HG03469 (cell line): ENCODE data around the gene DNAJA3.

Source experiments
- ATAC-seq: cut with Tn5 transposase; IDR thresholded peaks from one replicate; pipeline ENCODE4 v1.9.1; 2021; ENCODE audit warnings: mild to moderate bottlenecking, moderate library complexity, moderate number of reproducible peaks; ENCODE audit not compliant: unreplicated experiment

Gene DNAJA3

DNA sequence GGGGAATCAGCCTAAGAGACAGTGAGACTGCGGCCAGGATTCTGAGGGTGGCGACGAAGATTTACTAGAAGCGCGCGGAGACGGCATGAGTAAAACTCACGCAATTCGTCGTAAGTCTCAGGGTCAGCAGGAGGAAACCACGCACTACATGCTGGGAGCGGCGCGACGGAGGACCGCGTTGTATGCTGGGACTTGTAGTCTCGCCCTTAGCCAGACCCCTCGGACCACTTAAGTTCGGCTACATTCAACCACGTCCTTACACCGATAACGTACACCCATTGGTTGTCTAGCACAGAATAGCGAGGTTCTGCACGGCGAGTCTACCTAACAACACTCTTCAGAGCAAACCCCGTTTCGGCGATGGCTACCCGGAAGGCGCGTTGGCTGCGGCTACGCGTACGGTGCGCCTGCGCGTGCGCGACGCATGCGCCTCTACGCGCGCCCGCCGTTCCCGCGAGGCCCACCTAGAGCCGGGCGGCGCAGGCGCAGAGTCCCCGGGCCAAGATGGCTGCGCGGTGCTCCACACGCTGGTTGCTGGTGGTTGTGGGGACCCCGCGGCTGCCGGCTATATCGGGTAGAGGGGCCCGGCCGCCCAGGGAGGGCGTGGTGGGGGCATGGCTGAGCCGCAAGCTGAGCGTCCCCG is at the start of gene DNAJA3:
Gene DNAJA3 (plus strand): TSS at position 491 of the 643 bp plus-strand sequence. CDS start 14 bp downstream, at position 505.
- ATAC-seq = peak; percentile 62

- no peak for ATAC-seq
Measured at GRCh38 chr16:4376126-4376892, 49.4 kb upstream of the DNAJA3 start.

DNA sequence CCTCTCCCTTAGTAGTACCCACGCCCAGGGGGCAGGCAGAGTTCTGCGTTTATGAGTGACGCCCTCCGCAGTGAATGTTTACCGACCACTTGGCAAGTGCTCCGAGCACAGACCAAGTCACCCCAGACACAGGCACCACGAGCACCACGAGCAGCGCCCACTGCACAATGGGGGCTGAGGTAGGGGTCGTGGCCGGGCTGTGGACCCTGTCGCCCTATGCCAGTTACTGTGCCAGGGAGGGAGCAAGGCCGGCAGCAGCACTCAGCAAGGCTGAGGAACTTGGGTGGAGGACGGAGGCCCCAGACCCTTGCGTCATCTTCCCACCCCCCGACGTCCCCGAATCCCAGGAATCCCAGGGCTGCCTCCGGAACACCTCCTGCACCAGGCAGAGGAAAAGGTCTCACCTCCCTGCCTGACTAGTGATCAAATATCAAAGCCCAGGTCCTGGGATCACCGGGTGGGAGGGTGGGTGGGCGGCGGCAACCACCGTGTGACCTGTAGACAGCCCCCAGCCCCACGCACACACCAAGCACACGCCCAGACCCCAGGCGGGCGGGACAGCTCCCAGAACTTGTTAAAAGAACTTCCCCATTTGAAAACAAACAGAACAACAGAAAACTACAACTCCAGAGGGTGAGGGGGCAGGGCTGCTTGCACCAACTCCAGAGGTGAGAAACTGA is 48.6 kb upstream of the DNAJA3 start:
- no peak for ATAC-seq

DNA sequence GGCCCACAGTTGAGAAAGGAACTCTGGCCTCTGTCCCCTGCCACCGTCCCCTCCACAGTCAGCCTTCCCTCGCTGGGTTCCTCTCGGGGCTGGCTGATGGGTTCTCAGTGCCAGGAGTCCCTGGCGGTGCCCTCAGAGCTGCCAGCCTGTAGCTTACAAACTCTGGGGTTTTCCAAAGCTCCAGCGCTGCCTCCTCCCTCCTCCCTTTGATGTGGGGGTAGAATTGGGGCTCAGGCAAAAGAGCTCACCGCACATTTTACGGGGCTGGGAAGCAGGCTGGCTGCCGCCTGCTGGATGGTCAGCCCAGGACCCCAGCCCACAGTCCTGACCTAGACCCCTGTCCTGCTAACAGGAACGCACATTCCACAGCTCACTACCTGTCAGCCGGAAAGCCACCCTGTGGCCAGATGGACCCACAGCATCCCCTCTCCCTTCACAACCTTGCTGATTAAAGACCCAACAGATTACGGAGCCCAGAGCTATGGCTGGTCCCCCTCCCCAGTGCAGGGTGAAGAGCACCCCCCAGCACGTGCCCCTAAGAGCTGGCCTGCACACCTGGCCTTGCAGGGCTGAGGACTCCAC is 48.0 kb upstream of the DNAJA3 start:
- ATAC-seq = no peak

- no peak for ATAC-seq
Measured at GRCh38 chr16:4378161-4378666, 47.5 kb upstream of the DNAJA3 start.

DNA sequence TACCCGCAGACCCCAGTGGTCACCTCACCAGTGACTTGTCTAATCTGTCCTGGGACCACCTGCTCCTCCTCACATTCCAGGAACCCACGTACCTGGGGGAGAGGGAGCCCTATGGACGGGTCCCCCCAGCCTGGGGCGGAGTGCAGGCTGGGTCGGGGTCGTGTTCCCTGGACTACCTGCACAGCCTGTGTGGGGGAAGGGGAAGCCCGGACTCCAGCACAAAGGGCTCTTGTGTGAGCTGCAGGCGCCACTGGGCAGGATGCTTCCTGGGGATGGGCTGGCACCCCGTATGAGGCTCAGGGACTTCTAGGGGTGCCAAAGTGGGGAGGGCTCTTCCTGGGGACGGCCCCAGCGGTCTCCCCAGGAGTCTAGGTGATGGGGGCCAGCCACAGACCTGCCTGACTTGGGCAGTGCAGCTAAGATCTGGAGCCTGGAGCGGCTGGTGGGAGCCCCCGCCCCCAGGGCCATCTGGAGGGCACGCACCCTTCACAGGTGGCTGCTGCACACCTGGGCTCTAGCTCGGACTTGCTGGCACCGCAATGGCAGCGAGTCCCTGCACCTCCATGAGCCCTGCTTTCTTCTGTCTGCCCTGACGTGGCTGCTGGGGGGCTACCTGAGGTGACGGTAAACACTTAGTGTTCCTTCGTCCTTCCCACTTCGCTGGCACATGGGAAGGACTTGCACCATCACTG is 46.5 kb upstream of the DNAJA3 start:
- no peak for ATAC-seq

DNA sequence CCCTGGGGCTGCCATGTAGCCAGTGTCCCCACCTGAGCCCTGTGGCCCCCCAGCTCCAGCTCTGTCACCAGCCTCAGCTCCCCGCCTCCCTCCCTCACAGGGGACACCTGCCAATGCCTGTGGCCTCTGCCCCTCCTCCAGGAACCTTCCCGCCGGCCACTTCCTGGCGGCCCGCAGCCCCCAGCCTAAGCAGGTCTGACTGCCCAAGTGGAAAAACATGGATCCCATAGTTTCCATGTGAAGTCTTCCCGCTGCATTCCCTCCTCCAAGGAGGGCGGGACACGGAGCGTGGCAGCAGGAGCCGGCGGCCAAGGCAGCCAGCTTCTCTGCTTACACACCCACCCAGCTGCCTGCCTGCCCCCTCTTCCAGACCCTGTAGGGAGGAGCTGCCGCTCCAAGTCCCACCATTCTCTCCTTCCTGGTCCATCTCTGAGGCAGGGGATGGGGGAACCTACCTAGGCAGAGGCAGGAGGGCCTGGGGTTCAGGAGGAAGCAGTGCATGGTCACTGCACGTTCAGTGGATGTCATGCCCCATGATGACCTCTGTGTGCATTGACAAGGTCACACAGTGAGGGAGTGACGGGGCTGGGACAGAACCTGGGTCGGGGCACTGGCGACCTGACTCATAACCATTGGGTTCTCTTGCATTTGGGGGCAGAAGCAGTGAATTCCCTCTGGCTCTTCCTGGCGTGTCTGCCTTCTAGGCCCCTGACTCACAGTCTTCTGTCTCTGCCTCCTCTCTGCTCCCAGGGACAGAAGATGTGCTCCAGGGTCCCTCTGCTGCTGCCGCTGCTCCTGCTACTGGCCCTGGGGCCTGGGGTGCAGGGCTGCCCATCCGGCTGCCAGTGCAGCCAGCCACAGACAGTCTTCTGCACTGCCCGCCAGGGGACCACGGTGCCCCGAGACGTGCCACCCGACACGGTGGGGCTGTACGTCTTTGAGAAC is 45.3 kb upstream of the DNAJA3 start:
- ATAC-seq = no peak

GRCh38 chr16:4381072-4381934 is 44.4 kb upstream of the DNAJA3 start:
- ATAC-seq = no peak

DNA sequence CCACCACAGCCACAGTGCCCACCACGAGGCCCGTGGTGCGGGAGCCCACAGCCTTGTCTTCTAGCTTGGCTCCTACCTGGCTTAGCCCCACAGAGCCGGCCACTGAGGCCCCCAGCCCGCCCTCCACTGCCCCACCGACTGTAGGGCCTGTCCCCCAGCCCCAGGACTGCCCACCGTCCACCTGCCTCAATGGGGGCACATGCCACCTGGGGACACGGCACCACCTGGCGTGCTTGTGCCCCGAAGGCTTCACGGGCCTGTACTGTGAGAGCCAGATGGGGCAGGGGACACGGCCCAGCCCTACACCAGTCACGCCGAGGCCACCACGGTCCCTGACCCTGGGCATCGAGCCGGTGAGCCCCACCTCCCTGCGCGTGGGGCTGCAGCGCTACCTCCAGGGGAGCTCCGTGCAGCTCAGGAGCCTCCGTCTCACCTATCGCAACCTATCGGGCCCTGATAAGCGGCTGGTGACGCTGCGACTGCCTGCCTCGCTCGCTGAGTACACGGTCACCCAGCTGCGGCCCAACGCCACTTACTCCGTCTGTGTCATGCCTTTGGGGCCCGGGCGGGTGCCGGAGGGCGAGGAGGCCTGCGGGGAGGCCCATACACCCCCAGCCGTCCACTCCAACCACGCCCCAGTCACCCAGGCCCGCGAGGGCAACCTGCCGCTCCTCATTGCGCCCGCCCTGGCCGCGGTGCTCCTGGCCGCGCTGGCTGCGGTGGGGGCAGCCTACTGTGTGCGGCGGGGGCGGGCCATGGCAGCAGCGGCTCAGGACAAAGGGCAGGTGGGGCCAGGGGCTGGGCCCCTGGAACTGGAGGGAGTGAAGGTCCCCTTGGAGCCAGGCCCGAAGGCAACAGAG is 43.5 kb upstream of the DNAJA3 start:
- ATAC-seq = no peak

DNA sequence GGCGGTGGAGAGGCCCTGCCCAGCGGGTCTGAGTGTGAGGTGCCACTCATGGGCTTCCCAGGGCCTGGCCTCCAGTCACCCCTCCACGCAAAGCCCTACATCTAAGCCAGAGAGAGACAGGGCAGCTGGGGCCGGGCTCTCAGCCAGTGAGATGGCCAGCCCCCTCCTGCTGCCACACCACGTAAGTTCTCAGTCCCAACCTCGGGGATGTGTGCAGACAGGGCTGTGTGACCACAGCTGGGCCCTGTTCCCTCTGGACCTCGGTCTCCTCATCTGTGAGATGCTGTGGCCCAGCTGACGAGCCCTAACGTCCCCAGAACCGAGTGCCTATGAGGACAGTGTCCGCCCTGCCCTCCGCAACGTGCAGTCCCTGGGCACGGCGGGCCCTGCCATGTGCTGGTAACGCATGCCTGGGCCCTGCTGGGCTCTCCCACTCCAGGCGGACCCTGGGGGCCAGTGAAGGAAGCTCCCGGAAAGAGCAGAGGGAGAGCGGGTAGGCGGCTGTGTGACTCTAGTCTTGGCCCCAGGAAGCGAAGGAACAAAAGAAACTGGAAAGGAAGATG is 42.8 kb upstream of the DNAJA3 start:
- ATAC-seq = no peak

DNA sequence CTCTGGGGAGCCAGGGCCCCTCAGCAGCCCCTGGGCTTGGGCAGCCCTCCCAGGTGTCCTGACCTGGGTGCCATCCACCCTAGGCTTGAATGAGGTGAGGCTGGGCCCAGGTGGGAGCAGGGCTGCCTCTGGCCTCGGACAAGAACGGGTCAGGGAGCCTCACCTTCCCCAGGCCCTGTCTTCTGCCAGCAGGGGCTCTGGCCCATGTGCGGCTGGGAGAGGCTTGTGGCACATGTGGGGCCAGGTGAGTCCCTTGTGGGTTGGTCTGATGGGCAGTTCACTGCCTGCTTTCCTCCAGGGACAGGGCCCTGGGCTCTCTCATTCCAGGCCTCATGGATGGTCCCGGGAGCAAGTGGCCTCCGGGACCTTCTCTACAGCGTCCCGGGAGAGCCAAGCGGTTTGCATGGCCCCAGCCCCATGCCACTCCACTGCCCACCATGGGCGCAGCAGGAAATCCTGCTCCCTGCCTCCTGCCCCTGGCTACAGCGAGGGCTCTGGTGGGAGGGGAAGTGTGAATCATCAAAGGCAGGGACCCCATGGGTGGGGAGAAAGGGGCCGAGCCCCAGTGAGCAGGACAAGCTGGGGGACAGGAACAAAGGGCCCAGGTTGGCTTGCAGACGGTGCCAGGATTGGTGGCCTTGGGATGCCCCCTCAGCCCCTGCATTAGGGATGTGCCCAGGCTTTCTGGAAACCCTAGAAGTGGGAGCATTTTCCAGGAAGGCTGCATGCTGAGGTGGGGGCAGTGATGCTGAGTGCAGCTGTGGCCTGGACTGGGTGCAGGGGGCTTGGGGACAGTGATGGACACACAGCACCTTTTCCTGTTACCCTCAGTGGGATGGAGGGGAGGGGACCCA is 41.9 kb upstream of the DNAJA3 start:
- ATAC-seq = no peak

DNA sequence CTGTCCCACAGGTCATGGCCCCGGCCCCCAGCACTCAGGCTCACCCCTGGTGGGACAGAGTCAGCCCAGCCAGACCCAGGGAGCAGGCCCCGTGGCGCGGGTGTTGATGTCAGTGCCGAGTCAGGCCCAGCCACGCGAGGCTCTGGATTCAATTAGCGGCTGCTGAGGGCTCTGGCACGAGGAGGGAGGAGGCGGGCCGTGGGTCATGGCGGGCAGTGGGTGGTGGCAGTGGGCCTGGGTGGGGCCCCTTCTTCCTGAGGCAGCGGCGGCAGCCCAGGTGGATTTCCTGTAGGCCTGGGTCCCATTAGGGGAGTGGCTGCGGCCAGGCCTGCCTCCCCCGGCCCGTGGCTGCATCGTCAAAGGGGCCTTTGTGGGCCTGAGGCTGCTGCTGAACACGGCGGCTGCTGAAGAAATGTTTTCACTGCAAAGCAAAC is 41.1 kb upstream of the DNAJA3 start:
- no peak for ATAC-seq

- no peak for ATAC-seq
Measured at GRCh38 chr16:4385066-4385788, 40.4 kb upstream of the DNAJA3 start.

GRCh38 chr16:4385789-4386450 is 39.7 kb upstream of the DNAJA3 start:
- no peak for ATAC-seq

DNA sequence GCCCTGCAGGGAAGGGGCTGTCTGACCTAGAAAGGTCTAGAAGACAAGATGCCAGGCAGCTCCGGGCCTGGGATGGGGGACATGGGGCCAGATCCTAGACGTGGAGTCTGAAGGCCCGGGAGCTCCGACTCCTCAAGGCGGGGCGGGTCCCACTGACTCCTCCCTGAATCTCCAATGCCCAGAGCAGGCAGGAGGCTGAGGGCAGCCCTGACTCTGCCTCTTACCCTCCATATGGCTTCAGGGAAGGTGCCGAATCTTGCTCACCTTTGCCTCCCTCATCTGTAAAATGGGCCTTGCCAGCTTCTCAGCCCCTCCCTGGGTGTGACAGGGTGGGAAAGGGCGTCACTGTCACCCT is 39.2 kb upstream of the DNAJA3 start:
- ATAC-seq = no peak
